Astrocyte of the spinal cord (primary cell): ENCODE measurements around the gene GFY.
A peak's percentile ranks its signal among the peaks of the same experiment; 100 is the strongest.
"Not testable (repeated sequence)": the region's sequence is repeated elsewhere in the genome, so short reads cannot be mapped to it uniquely, and the experiment has no call there.

ENCODE experiments used
- DNase-seq: peaks from one replicate; pipeline ENCODE4 v3.0.0; 2011; ENCODE audit warnings: low read depth, low spot score
- H3K4me3 ChIP-seq: 2 replicates; pipeline ENCODE4 v1.5.1; 2011; ENCODE audit warnings: low read depth, mild to moderate bottlenecking, low read length, moderate library complexity
- CTCF ChIP-seq: IDR thresholded peaks from 2 replicates; pipeline ENCODE4 v1.5.1; 2012; ENCODE audit warnings: low read depth, mild to moderate bottlenecking, low read length, inconsistent platforms
- in situ Hi-C: cut with HindIII; loops from 2 replicates; pipeline ENCODE4 v1.10.0; 2017; ENCODE audit warnings: low sequenced_read_pairs

The GFY gene

GRCh38 chr19:49468746-49469447 is 43.7 kb downstream of the GFY start:
- in situ Hi-C loops: no loop called here
- no peak overlapping the region for H3K4me3 ChIP-seq
- DNase-seq: peak; percentile 46
- TF ChIP-seq CTCF: no peak

DNA sequence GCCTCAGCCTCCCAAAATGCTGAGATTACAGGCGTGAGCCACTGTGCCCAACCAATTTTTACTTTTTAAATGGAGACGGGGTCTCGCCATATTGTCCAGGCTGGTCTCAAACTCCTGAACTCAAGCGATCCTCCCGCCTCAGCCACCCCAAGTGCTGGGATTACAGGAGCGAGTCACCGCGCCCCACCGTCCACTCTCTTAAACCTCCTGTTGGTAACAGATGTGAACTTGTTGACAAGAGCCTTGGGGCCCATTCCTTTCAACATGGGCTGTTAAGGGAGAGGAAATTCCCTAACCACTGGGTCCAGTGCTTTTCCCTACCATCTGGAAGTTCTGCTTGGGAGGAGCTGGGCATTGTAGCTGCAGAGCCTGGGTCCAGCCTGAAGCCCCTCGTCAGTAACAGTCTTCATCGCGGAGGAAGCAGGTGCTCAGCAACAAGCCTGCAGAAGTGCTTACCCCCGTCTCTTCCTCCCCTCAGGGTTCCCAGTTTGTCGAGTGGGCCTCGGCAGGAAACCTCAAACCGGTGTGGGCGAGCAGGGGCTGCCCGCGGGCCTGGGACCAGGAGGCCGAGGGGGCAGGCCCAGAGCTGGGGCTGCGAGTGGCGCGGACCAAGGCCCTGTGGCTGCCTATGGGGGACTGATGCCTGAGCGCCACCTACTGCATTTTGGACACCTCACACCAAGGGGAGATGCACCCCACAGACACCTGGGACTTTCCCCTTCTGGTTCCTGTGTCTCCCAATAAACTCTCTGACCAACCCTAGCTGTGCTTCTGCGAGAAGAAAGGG is 44.8 kb downstream of the GFY start:
- TF ChIP-seq CTCF: peak; percentile 17
- no peak for DNase-seq
- no peak overlapping the region for H3K4me3 ChIP-seq
- in situ Hi-C loops: no loop called here

- DNase-seq: no peak
- in situ Hi-C loops: no loop called here
- no peak overlapping the region for H3K4me3 ChIP-seq
- TF ChIP-seq CTCF: no peak
These were observed 45.4 kb downstream of the GFY start for GRCh38 chr19:49470615-49470978.

DNA sequence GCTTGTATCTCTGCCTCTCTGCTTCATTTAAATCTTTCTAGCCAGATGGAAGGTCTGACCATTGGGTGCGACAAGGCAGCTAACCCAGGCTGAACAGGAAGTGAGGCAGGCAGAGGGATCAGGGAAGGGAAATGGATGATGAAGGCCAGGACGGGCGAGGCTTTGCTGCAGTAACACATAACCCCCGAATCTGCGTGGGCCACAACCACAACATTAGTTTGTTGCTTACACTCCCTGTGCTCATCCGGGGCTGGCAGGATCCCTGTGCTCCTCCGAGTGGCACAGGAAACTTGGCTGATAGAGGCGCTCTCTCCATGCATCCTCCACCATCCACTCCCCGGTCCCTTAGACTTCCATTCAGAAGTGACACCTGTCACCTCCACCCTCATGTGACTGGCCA is 47.7 kb downstream of the GFY start:
- in situ Hi-C loops: no loop called here
- no peak overlapping the region for H3K4me3 ChIP-seq
- TF ChIP-seq CTCF: no peak
- DNase-seq: no peak

DNA sequence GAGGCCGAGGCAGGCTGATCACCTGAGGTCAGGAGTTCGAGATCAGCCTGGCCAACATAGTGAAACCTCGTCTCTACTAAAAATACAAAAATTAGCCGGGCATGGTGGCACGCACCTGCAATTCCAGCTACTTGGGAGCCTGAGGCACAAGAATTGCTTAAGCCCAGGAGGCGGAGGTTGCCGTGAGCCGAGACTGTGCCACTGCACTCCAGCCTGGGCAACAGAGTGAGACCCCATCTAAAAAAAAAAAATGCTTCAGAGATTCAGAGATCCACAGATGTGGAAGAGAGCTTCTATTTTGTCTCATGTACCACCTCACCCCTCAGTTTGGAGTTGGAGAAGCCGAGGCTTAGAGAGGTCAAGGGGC is 48.3 kb downstream of the GFY start:
- peak overlapping the region; percentile 58 for H3K4me3 ChIP-seq
- DNase-seq, in situ Hi-C loops: not testable (repeated sequence)

- peak within 1 kb of the TSS; percentile 58 for H3K4me3 ChIP-seq
- DNase-seq: peak; percentile 70
- peak; percentile 92 for TF ChIP-seq CTCF
- in situ Hi-C loops: no loop called here
These were observed 48.8 kb downstream of the GFY start, which contains the start of gene FLT3LG for GRCh38 chr19:49473868-49474541. Gene FLT3LG, plus strand, starts transcription at chr19:49474215. Its CDS starts 425 bp downstream, at chr19:49474640.

GRCh38 chr19:49474542-49474924 is 49.3 kb downstream of the GFY start:
- TF ChIP-seq CTCF: no peak
- no peak for DNase-seq
- H3K4me3 ChIP-seq: peak overlapping the region; percentile 58
- in situ Hi-C loops: no loop called here
